HG03342 (cell line): ENCODE data around the gene OR56A3.

Experiments used
- ATAC-seq: cut with Tn5 transposase; IDR thresholded peaks from one replicate; pipeline ENCODE4 v1.9.1; 2021; ENCODE audit warnings: mild to moderate bottlenecking, moderate library complexity; ENCODE audit not compliant: unreplicated experiment

The OR56A3 gene

GRCh38 chr11:5968394-5968793, 26.3 kb downstream of the OR56A3 start, which contains the start of gene OR56A5:
OR56A5 (minus strand) TSS chr11:5968494; CDS start chr11:5968494, 0 bp downstream.
- no peak for ATAC-seq

- no peak for ATAC-seq
These were observed 31.5 kb downstream of the OR56A3 start for GRCh38 chr11:5973530-5973929.

DNA sequence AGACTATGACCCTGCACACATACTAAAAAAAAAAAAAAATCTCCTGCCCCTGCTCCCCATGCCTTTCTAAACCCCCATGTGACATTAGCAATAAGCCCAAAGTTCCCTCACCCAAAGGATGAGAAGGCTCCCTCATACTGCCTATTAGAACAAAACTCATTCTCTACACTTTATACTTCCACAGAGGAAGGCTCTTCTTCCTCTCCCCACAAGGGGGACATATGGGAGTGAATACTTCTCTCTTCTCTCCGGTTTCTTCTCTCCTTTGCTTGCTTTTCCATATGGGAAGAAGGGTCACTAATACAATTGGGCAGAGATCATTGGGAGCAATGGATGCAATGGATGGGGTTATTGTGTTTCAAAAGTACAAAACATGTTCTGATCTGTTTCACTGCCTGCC, 41.4 kb downstream of the OR56A3 start:
- no peak for ATAC-seq

DNA sequence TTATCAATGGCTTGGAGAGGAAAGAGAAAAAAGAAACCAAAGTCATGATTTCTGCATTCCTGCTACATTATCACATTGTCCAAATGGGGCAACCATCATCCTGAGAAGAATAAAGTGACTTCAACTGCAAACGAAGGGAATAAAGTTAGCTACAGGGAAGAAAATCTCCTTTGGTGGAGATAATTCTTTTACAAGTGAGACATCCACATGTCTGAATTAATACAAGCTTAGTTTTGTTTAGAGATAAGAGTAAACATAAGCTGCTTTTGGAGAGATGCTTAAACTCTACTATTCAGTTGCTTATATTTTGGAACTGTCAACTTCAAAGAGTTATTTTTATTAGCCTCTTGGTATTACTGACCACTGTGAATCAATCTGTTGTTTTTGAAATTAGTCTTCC, 44.8 kb downstream of the OR56A3 start, which contains the start of gene OR52L1:
Gene OR52L1 (minus strand): TSS at position 101 of the 400 bp plus-strand sequence. CDS start 55 bp downstream, at position 46.
- ATAC-seq = no peak

DNA sequence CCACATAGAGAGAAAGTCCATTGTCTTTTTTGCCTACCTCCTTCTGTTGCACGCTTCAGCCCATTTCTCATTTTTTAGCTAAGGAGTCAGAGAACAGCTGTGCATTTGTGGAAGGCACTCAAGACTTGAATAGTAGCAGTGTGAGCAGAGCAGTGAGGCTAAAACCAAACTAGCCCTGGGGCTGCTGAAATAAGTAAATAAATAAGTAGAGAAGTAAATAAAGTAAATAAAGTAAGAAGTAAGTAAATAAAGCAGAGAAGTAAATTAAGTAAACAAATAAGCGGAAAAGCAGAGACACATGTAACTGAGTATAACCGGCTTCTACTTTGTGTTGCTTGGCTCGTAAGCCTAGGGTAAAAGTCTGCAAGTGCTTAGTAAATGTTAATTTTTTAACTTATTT, 47.2 kb downstream of the OR56A3 start:
- no peak for ATAC-seq

GRCh38 chr11:5992150-5992549, 50.1 kb downstream of the OR56A3 start:
- no peak for ATAC-seq

DNA sequence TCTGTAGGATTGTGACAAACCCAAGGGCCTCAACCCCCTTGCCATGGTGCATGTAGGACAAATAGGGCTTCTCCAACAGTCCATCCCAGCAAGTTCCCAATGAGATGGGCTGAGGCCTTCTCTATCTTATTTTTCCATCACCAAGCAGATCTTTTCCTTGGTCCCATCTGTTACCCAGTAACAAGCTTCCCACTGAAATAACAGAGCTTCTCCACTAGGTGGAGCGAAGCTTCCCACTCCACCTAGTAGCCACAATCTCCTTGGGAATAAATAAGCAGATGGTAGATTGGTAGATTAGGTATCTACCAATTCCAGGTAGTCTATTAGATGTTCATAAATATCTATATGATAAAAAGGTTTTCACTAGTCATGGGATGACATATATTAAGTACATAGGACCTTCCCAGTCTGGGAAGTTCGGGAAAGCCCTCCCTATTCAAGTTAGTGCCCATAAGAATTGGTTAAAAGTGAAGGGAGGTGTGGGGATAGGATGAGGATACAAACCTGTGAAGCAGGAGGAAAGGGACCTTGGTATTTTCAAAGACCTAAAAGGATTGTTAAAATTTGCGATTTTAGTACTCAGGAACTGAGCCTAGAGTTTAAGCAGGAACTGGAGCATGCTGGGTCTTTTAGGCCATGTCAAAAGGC, 50.7 kb downstream of the OR56A3 start:
- ATAC-seq = no peak

GRCh38 chr11:5994791-5995190, 52.7 kb downstream of the OR56A3 start:
- no peak for ATAC-seq
